ENCODE data around the gene UST. TPM values are rescaled to one million over a fixed set of nuclear protein-coding genes. Genes with fewer than 3 reads are reported as not detected.

Gene UST
- total and polyA plus RNA-seq, 2 experiments from 2014 or later = 8.0 to 11.7 TPM

DNA sequence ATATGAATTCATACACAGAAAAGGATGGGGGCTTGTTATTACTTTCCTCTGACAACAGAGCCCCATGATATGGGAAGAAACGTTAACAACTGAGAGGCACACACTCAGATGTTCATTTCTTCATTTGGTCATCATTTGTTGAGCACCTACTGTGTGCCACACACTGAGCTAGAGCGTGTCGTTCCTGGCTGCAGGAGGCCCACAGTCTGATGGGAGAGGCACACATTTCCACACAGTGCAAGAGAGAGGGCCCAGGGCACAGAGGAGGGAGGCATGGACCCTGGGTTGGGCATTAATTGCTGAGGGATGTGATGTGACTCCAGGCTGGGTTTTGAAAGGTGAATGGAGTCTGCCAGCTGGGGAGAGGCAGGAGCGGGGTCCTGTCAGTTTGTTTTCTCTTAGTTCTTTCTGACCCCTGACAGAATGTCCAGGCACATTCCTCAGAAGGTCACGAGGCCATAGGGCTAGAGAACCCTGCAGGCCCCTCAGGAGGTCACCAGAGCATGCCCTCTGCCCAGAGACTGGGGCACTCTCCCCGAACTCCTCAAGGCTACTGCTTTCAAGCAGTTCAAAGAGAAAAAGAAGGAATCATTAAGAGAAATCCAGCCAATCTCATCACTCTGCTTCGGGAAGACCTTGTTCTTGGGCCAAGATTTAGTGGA lies 216.2 kb downstream of the UST start:
- Histone ChIP-seq H4K20me1 (ENCODE audit: insufficient read depth, poor library complexity, severe bottlenecking) (no peaks in the 10 kb centered on the region), H3K79me2 (no peaks in the 10 kb centered on the region), H3K27me3 (no peaks in the 10 kb centered on the region), H3K9me3 (ENCODE audit: low read depth) (no peaks in the 10 kb centered on the region), H3K9me2 (replicated peaks; ENCODE audit: insufficient read depth) (no peaks in the 10 kb centered on the region), H3K4me1 (ENCODE audit: insufficient read depth) (no peaks in the 10 kb centered on the region), H3K4me2 (no peak overlapping the region), H2AFZ (no peak overlapping the region), H3K27ac (no peak overlapping the region), H3K36me3 (replicated peaks; ENCODE audit: insufficient read depth, low read depth) (no peaks in the 10 kb centered on the region), H3K4me3 (no peak overlapping the region)
- no peak for TF ChIP-seq CTCF (IDR thresholded peaks at IDR 0.05; ENCODE audit: poor library complexity)
- WGBS (ENCODE audit: low lambda C conversion rate, missing lambda C conversion rate) = 85% methylated on average over 7 of the region's 7 CpGs
- no peak for DNase-seq (ENCODE audit: low spot score)

DNA sequence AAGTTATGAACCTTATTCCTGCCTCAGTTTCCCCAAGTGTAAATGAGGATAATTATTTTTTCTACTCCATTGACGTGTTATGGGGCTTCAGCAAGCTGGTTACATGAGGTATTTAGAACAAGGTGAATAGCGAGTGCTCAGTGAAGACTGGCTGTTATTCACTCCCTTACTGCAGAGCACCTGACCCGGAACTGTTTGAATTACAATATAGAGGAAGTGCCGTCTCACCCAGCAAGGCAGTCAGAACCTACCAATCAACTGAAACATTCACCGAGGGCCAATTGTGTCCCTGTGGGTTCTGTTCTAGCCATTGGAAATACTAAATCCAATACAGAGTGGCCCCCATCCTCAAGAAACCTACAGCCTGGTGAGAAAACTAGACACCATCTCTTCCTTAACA lies 216.9 kb downstream of the UST start:
- H3K4me1 ChIP-seq (ENCODE audit: insufficient read depth) = peaks cover 4% of the 10 kb centered on the region
- no peaks in the 10 kb centered on the region for H3K27me3 ChIP-seq
- DNase-seq (ENCODE audit: low spot score) = no peak
- H3K79me2 ChIP-seq = no peaks in the 10 kb centered on the region
- 91% methylated on average over 5 of the region's 5 CpGs for WGBS (ENCODE audit: low lambda C conversion rate, missing lambda C conversion rate)
- no peak overlapping the region for H2AFZ ChIP-seq
- no peaks in the 10 kb centered on the region for H3K9me3 ChIP-seq (ENCODE audit: low read depth)
- H4K20me1 ChIP-seq (ENCODE audit: insufficient read depth, poor library complexity, severe bottlenecking) = no peaks in the 10 kb centered on the region
- no peaks in the 10 kb centered on the region for H3K9me2 ChIP-seq (replicated peaks; ENCODE audit: insufficient read depth)
- no peak overlapping the region for H3K27ac ChIP-seq
- no peak overlapping the region for H3K4me2 ChIP-seq
- TF ChIP-seq CTCF (IDR thresholded peaks at IDR 0.05; ENCODE audit: poor library complexity) (no peak), EZH2phosphoT487 (IDR thresholded peaks at IDR 0.05; ENCODE audit: low read depth, severe bottlenecking, unreplicated experiment) (no peak), EZH2 (IDR thresholded peaks at IDR 0.05; ENCODE audit: borderline replicate concordance) (no peak)
- no peak overlapping the region for H3K4me3 ChIP-seq
- no peaks in the 10 kb centered on the region for H3K36me3 ChIP-seq (replicated peaks; ENCODE audit: insufficient read depth, low read depth)

DNA sequence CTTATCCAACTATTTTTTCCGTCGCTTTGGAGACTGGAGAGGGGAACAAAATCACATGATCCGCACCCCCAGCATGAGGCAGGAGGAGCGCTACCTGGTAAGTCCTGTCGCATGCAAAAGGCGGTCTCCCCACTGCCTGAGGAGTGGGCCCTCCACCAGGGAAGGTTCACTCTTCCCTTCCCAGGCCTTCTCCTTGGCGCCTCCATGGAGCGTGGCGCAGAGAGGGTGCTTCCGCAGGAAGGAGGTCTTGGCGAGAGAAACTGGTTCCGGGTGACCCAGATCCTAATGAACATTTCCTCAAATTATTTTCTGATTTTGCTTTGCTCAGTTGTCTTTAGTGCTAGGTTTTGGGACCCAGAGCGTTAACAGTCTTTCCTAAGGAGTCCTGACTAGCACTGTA lies 217.6 kb downstream of the UST start:
- DNase-seq (ENCODE audit: low spot score) = no peak
- no peak overlapping the region for H3K4me2 ChIP-seq
- no peaks in the 10 kb centered on the region for H3K9me2 ChIP-seq (replicated peaks; ENCODE audit: insufficient read depth)
- no peak overlapping the region for H2AFZ ChIP-seq
- no peaks in the 10 kb centered on the region for H3K79me2 ChIP-seq
- 98% methylated on average over 13 of the region's 13 CpGs for WGBS (ENCODE audit: low lambda C conversion rate, missing lambda C conversion rate)
- H3K4me3 ChIP-seq = no peak overlapping the region
- H3K27ac ChIP-seq = no peak overlapping the region
- peaks cover 11% of the 10 kb centered on the region for H3K4me1 ChIP-seq (ENCODE audit: insufficient read depth)
- H3K36me3 ChIP-seq (replicated peaks; ENCODE audit: insufficient read depth, low read depth) = no peaks in the 10 kb centered on the region
- H3K9me3 ChIP-seq (ENCODE audit: low read depth) = no peaks in the 10 kb centered on the region
- no peaks in the 10 kb centered on the region for H4K20me1 ChIP-seq (ENCODE audit: insufficient read depth, poor library complexity, severe bottlenecking)
- TF ChIP-seq EZH2 (IDR thresholded peaks at IDR 0.05; ENCODE audit: borderline replicate concordance) (no peak), EZH2phosphoT487 (IDR thresholded peaks at IDR 0.05; ENCODE audit: low read depth, severe bottlenecking, unreplicated experiment) (no peak), CTCF (IDR thresholded peaks at IDR 0.05; ENCODE audit: poor library complexity) (no peak)
- H3K27me3 ChIP-seq = no peaks in the 10 kb centered on the region

DNA sequence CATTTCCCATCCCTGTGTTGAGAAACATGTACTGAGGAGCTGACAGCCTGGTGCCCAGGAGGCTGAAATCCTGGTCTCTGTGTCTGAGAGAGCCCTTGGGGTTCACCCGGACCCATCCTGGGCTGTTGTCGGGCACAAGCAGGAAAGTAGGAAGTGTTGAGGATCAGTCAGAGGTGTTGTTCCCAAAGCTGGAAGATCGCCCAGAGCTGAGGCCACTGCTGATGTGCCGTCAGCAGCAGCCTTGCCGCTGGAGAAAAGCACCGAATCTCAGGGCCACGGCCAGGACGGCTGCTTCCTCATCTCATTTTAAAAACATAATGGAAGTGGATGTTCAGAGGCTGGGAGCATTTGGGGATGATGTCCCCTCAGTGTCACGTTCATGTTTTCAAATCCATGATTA lies 218.5 kb downstream of the UST start:
- Histone ChIP-seq H3K27me3 (no peaks in the 10 kb centered on the region), H3K9me3 (ENCODE audit: low read depth) (no peaks in the 10 kb centered on the region), H3K9me2 (replicated peaks; ENCODE audit: insufficient read depth) (no peaks in the 10 kb centered on the region), H3K36me3 (replicated peaks; ENCODE audit: insufficient read depth, low read depth) (no peaks in the 10 kb centered on the region), H3K4me3 (no peak overlapping the region), H2AFZ (no peak overlapping the region), H4K20me1 (ENCODE audit: insufficient read depth, poor library complexity, severe bottlenecking) (no peaks in the 10 kb centered on the region), H3K4me1 (ENCODE audit: insufficient read depth) (peaks cover 13% of the 10 kb centered on the region), H3K27ac (no peak overlapping the region), H3K79me2 (no peaks in the 10 kb centered on the region), H3K4me2 (no peak overlapping the region)
- TF ChIP-seq EZH2 (IDR thresholded peaks at IDR 0.05; ENCODE audit: borderline replicate concordance) = no peak
- TF ChIP-seq CTCF (IDR thresholded peaks at IDR 0.05; ENCODE audit: poor library complexity) = no peak
- TF ChIP-seq EZH2phosphoT487 (IDR thresholded peaks at IDR 0.05; ENCODE audit: low read depth, severe bottlenecking, unreplicated experiment) = no peak
- DNase-seq (ENCODE audit: low spot score) = no peak
- WGBS (ENCODE audit: low lambda C conversion rate, missing lambda C conversion rate) = 92% methylated on average over 9 of the region's 9 CpGs
